NCI-H774 (cell line): ENCODE measurements around the gene ELANE.

Experiments used
- DNase-seq: peaks from one replicate; lab custom pipeline; 2025; lab: John Stamatoyannopoulos, UW

The ELANE gene

GRCh38 chr19:852136-853013 lies at the start of gene ELANE:
TSS of gene ELANE (plus strand) at chr19:852303. CDS start at chr19:852329, 26 bp downstream.
- DNase-seq: no peak

GRCh38 chr19:802498-803098 lies 49.5 kb upstream of the ELANE start:
- DNase-seq: no peak

- DNase-seq: no peak
Measured at GRCh38 chr19:803099-803561, 49.0 kb upstream of the ELANE start.

- no peak for DNase-seq
Measured at GRCh38 chr19:803686-804418, 48.3 kb upstream of the ELANE start.

- no peak for DNase-seq
Measured at GRCh38 chr19:804419-805165, 47.5 kb upstream of the ELANE start.

GRCh38 chr19:805166-805551 lies 46.9 kb upstream of the ELANE start:
- no peak for DNase-seq

- DNase-seq: no peak
Measured at GRCh38 chr19:805600-806550, 46.2 kb upstream of the ELANE start.

GRCh38 chr19:806815-807421 lies 45.2 kb upstream of the ELANE start:
- no peak for DNase-seq

- DNase-seq: no peak
Measured at GRCh38 chr19:807627-808422, 44.3 kb upstream of the ELANE start.

- no peak for DNase-seq
Measured at GRCh38 chr19:808423-808775, 43.7 kb upstream of the ELANE start.

- no peak for DNase-seq
Measured at GRCh38 chr19:810077-810855, 41.8 kb upstream of the ELANE start.

- no peak for DNase-seq
Measured at GRCh38 chr19:810883-811489, 41.1 kb upstream of the ELANE start.

GRCh38 chr19:811506-812048 lies 40.5 kb upstream of the ELANE start:
- DNase-seq: no peak

- no peak for DNase-seq
Measured at GRCh38 chr19:812049-812746, 39.9 kb upstream of the ELANE start.

GRCh38 chr19:812747-813218 lies 39.3 kb upstream of the ELANE start:
- no peak for DNase-seq

- no peak for DNase-seq
Measured at GRCh38 chr19:813219-814151, 38.6 kb upstream of the ELANE start.
